Measurements from ENCODE around the gene MEGF6.

DNA sequence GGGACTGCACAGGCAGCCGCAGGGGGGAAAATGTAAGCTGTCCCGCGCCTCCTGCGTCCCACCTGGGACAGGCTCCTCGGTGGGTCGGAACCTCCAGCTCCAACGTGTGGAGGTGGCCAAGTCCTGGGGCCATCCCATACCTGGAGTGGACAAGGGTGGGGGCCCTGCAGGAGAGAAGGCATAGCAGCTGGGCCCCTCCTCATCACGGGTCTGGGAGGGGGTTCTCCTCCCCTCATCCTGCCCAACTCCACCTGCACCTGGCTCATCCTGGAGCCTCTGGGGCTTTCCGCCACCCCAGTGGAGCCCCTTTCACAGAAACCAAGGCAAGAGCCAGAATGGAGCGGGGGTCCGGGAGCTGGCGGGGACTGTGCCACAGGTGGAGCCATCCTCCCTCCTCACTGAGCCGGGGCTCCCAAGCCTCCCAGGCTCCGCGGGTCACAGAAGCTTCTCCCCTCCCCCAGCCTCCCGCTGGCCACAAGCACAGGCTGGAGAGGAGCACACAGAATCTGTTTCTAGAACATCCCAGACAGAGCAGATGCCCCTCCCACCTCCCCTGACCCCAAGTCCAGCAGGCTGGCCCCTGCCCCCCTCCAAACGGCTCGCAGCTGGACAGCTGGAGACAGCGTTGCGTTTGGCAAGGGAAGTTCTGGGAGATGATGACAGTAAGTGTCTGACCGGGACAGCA, 65.8 kb downstream of the MEGF6 start:
- no peak for TF ChIP-seq CTCF (conservative IDR thresholded peaks at IDR 0.05)
- no peak for TF ChIP-seq ZFX (IDR thresholded peaks at IDR 0.05)
